NCI-H2081 treated with DMSO at 0.1 percent for 48 hours (cell line): ENCODE results near the gene TMEM220.
"Not testable (repeated sequence)": the region's sequence is repeated elsewhere in the genome, so short reads cannot be mapped to it uniquely, and the experiment has no call there.

Experiments used
- DNase-seq: peaks from one replicate; lab custom pipeline; 2025; lab: John Stamatoyannopoulos, UW

TMEM220 gene

GRCh38 chr17:10728331-10728892 lies 1.4 kb downstream of the TMEM220 start:
- no peak for DNase-seq

GRCh38 chr17:10727192-10727591 lies 2.6 kb downstream of the TMEM220 start:
- no peak for DNase-seq

GRCh38 chr17:10726196-10726595 lies 3.6 kb downstream of the TMEM220 start:
- no peak for DNase-seq

GRCh38 chr17:10725262-10725661 lies 4.6 kb downstream of the TMEM220 start:
- no peak for DNase-seq

- DNase-seq = no peak
Measured at GRCh38 chr17:10724546-10725195, 5.2 kb downstream of the TMEM220 start.

- DNase-seq = no peak
Measured at GRCh38 chr17:10718547-10718946, 11.3 kb downstream of the TMEM220 start.

- no peak for DNase-seq
Measured at GRCh38 chr17:10716218-10716617, 13.6 kb downstream of the TMEM220 start.

GRCh38 chr17:10713318-10713717 lies 16.5 kb downstream of the TMEM220 start:
- DNase-seq = no peak

GRCh38 chr17:10705727-10706126 lies 24.1 kb downstream of the TMEM220 start:
- no peak for DNase-seq

GRCh38 chr17:10702574-10702973 lies 27.2 kb downstream of the TMEM220 start:
- DNase-seq = no peak

GRCh38 chr17:10699856-10700255 lies 30.0 kb downstream of the TMEM220 start:
- no peak for DNase-seq

- no peak for DNase-seq
Measured at GRCh38 chr17:10698096-10698818, 31.6 kb downstream of the TMEM220 start.

GRCh38 chr17:10697092-10698081 lies 32.4 kb downstream of the TMEM220 start, which contains the start of the genes ADPRM and SCO1:
TSS of gene ADPRM (plus strand) at chr17:10697594. CDS start at chr17:10704927, 7,333 bp downstream.
TSS of gene SCO1 (minus strand) at chr17:10697533. CDS start at chr17:10697507, 26 bp downstream.
- DNase-seq = no peak

- not testable (repeated sequence) for DNase-seq
Measured at GRCh38 chr17:10695875-10696407, 33.9 kb downstream of the TMEM220 start.

GRCh38 chr17:10687499-10687898 lies 42.3 kb downstream of the TMEM220 start:
- no peak for DNase-seq

- no peak for DNase-seq
Measured at GRCh38 chr17:10683853-10684252, 46.0 kb downstream of the TMEM220 start.

- no peak for DNase-seq
Measured at GRCh38 chr17:10681866-10682446, 47.9 kb downstream of the TMEM220 start.

GRCh38 chr17:10674704-10675103 lies 55.1 kb downstream of the TMEM220 start:
- DNase-seq = no peak

GRCh38 chr17:10673312-10673711 lies 56.5 kb downstream of the TMEM220 start:
- no peak for DNase-seq

- no peak for DNase-seq
Measured at GRCh38 chr17:10668775-10669174, 61.0 kb downstream of the TMEM220 start.

GRCh38 chr17:10666906-10667305 lies 62.9 kb downstream of the TMEM220 start:
- no peak for DNase-seq
